Brain pericyte (primary cell): ENCODE data around the gene SPO11.
A peak's percentile ranks its signal among the peaks of the same experiment; 100 is the strongest.
"Not testable (repeated sequence)": the region's sequence is repeated elsewhere in the genome, so short reads cannot be mapped to it uniquely, and the experiment has no call there.

ENCODE experiments used
- DNase-seq: peaks from one replicate; pipeline ENCODE4 v3.0.0-alpha.2; 2012; ENCODE audit warnings: low read depth, low spot score

SPO11 gene

GRCh38 chr20:57341663-57342062 is 12.1 kb downstream of the SPO11 start:
- no peak for DNase-seq

GRCh38 chr20:57342829-57343228 is 13.2 kb downstream of the SPO11 start:
- no peak for DNase-seq

- no peak for DNase-seq
Measured at GRCh38 chr20:57346477-57346876, 16.9 kb downstream of the SPO11 start.

GRCh38 chr20:57347393-57347792 is 17.8 kb downstream of the SPO11 start:
- no peak for DNase-seq

GRCh38 chr20:57348200-57348921 is 18.8 kb downstream of the SPO11 start:
- DNase-seq, result not testable (repeated sequence)

GRCh38 chr20:57348922-57349574 is 19.4 kb downstream of the SPO11 start:
- DNase-seq, result not testable (repeated sequence)

GRCh38 chr20:57350081-57350710 is 20.6 kb downstream of the SPO11 start:
- DNase-seq, result no peak

GRCh38 chr20:57350726-57351041 is 21.1 kb downstream of the SPO11 start:
- not testable (repeated sequence) for DNase-seq

GRCh38 chr20:57351042-57351783 is 21.6 kb downstream of the SPO11 start, which contains the start of gene RAE1:
Gene RAE1, plus strand, starts transcription at chr20:57351255. Its CDS starts 2,784 bp downstream, at chr20:57354039.
- peak; percentile 75 for DNase-seq

- no peak for DNase-seq
Measured at GRCh38 chr20:57352305-57352704, 22.7 kb downstream of the SPO11 start.

- no peak for DNase-seq
Measured at GRCh38 chr20:57353351-57353750, 23.7 kb downstream of the SPO11 start.

GRCh38 chr20:57361517-57361916 is 31.9 kb downstream of the SPO11 start:
- no peak for DNase-seq

- DNase-seq, result no peak
Measured at GRCh38 chr20:57364451-57364850, 34.8 kb downstream of the SPO11 start.

- no peak for DNase-seq
Measured at GRCh38 chr20:57369596-57369995, 40.0 kb downstream of the SPO11 start.

- DNase-seq, result no peak
Measured at GRCh38 chr20:57370316-57370715, 40.7 kb downstream of the SPO11 start.

GRCh38 chr20:57371363-57371762 is 41.8 kb downstream of the SPO11 start:
- no peak for DNase-seq

GRCh38 chr20:57372157-57372556 is 42.6 kb downstream of the SPO11 start:
- DNase-seq, result no peak

- DNase-seq, result no peak
Measured at GRCh38 chr20:57372581-57373350, 43.2 kb downstream of the SPO11 start.

- no peak for DNase-seq
Measured at GRCh38 chr20:57374343-57374930, 44.8 kb downstream of the SPO11 start.

- DNase-seq, result no peak
Measured at GRCh38 chr20:57374931-57375651, 45.5 kb downstream of the SPO11 start.
